Parathyroid adenoma (tissue), 2 donors: ENCODE data around the gene CFAP46.

Source experiments
- H2AFZ ChIP-seq: fragments of 300-600 bp; sonication (generic); one replicate; pipeline ENCODE4 v1.7.0; 2017; ENCODE audit warnings: antibody characterized with exemption, mild to moderate bottlenecking
- H3K27ac ChIP-seq: fragments of 300-600 bp; sonication (generic); one replicate; pipeline ENCODE4 v1.7.0; 2017
- H3K27me3 ChIP-seq: fragments of 300-600 bp; sonication (generic); one replicate; pipeline ENCODE4 v1.7.0; 2017; ENCODE audit warnings: low read length; ENCODE audit not compliant: control insufficient read depth, insufficient read depth
- H3K36me3 ChIP-seq: fragments of 300-600 bp; sonication (generic); one replicate; pipeline ENCODE4 v1.7.0; 2017; ENCODE audit warnings: low read length; ENCODE audit not compliant: control insufficient read depth, insufficient read depth
- H3K4me1 ChIP-seq: fragments of 300-600 bp; sonication (generic); one replicate; pipeline ENCODE4 v1.7.0; 2017; ENCODE audit warnings: control low read depth
- H3K4me2 ChIP-seq: fragments of 300-600 bp; sonication (generic); one replicate; pipeline ENCODE4 v1.7.0; 2017; ENCODE audit warnings: low read length
- H3K4me3 ChIP-seq: fragments of 300-600 bp; sonication (generic); one replicate; pipeline ENCODE4 v1.7.0; 2017; ENCODE audit warnings: low read depth, low read length
- H3K79me2 ChIP-seq: fragments of 300-600 bp; sonication (generic); one replicate; pipeline ENCODE4 v1.7.0; 2017; ENCODE audit warnings: control low read depth
- H3K9ac ChIP-seq: fragments of 300-600 bp; sonication (generic); one replicate; pipeline ENCODE4 v1.7.0; 2017; ENCODE audit warnings: mild to moderate bottlenecking
- H3K9me3 ChIP-seq: fragments of 300-600 bp; sonication (generic); one replicate; pipeline ENCODE4 v1.7.0; 2017; ENCODE audit warnings: low read length; ENCODE audit not compliant: control insufficient read depth
- CTCF ChIP-seq: fragments of 300-600 bp; sonication (generic); IDR thresholded peaks from one replicate; pipeline ENCODE4 v1.7.0; 2017; ENCODE audit warnings: antibody characterized with exemption, mild to moderate bottlenecking
- donor health status: primary hyperparathyroidism.

The CFAP46 gene

GRCh38 chr10:132789659-132790148 is 152.7 kb downstream of the CFAP46 start:
- TF ChIP-seq CTCF: no peak
- no peaks in the 10 kb centered on the region for H3K4me1 ChIP-seq
- H3K79me2 ChIP-seq: no peaks in the 10 kb centered on the region
- H3K9ac ChIP-seq: no peak overlapping the region
- no peak overlapping the region for H2AFZ ChIP-seq
- H3K27ac ChIP-seq: no peak overlapping the region
- no peaks in the 10 kb centered on the region for H3K36me3 ChIP-seq
- no peaks in the 10 kb centered on the region for H3K9me3 ChIP-seq
- no peaks in the 10 kb centered on the region for H3K27me3 ChIP-seq
- H3K4me3 ChIP-seq: no peak overlapping the region
- no peak overlapping the region for H3K4me2 ChIP-seq

- no peak overlapping the region for H3K4me3 ChIP-seq
- H3K36me3 ChIP-seq: no peaks in the 10 kb centered on the region
- no peak overlapping the region for H2AFZ ChIP-seq
- H3K27me3 ChIP-seq: peaks cover 4% of the 10 kb centered on the region
- no peak overlapping the region for H3K9ac ChIP-seq
- no peak overlapping the region for H3K27ac ChIP-seq
- H3K4me2 ChIP-seq: no peak overlapping the region
- no peak for TF ChIP-seq CTCF
- H3K79me2 ChIP-seq: no peaks in the 10 kb centered on the region
- no peaks in the 10 kb centered on the region for H3K4me1 ChIP-seq
- no peaks in the 10 kb centered on the region for H3K9me3 ChIP-seq
These were observed 153.5 kb downstream of the CFAP46 start for GRCh38 chr10:132788831-132789219.

- no peak for TF ChIP-seq CTCF
- H3K36me3 ChIP-seq: no peaks in the 10 kb centered on the region
- no peaks in the 10 kb centered on the region for H3K79me2 ChIP-seq
- H3K4me2 ChIP-seq: no peak overlapping the region
- H3K9ac ChIP-seq: no peak overlapping the region
- H3K27ac ChIP-seq: no peak overlapping the region
- H3K4me1 ChIP-seq: no peaks in the 10 kb centered on the region
- H3K27me3 ChIP-seq: peaks cover 4% of the 10 kb centered on the region
- H3K9me3 ChIP-seq: no peaks in the 10 kb centered on the region
- no peak overlapping the region for H3K4me3 ChIP-seq
- no peak overlapping the region for H2AFZ ChIP-seq
These were observed 154.1 kb downstream of the CFAP46 start for GRCh38 chr10:132788180-132788830.

GRCh38 chr10:132787495-132788179 is 154.7 kb downstream of the CFAP46 start:
- no peaks in the 10 kb centered on the region for H3K79me2 ChIP-seq
- no peaks in the 10 kb centered on the region for H3K4me1 ChIP-seq
- H3K36me3 ChIP-seq: no peaks in the 10 kb centered on the region
- no peak overlapping the region for H3K9ac ChIP-seq
- H3K9me3 ChIP-seq: no peaks in the 10 kb centered on the region
- no peak overlapping the region for H3K4me2 ChIP-seq
- H3K4me3 ChIP-seq: no peak overlapping the region
- H2AFZ ChIP-seq: no peak overlapping the region
- peaks cover 4% of the 10 kb centered on the region for H3K27me3 ChIP-seq
- no peak for TF ChIP-seq CTCF
- H3K27ac ChIP-seq: no peak overlapping the region
